K562 (cell line): ENCODE data around the gene ILK. TPM values are rescaled to one million over a fixed set of nuclear protein-coding genes. Genes with fewer than 3 reads are reported as not detected.

Experiments used
- CEBPG ChIP-seq, 3 experiments: fragments of 200-800 bp in 1 of 3; sonication (Bioruptor generic) in 1 of 3; sonication (generic) in 1 of 3; formaldehyde crosslinking in 1 of 3; IDR thresholded peaks in 2 of 3; conservative IDR thresholded peaks in 1 of 3; 2 replicates each; pipeline versions ENCODE4 v1.6.1 to v1.8.0; 2016 to 2022; ENCODE audit warnings: missing compliant biosample characterization in 2 of 3, missing genetic modification characterization in 2 of 3, mild to moderate bottlenecking in 1 of 3, missing genetic modification reagents in 1 of 3
- CTBP1 ChIP-seq: fragments of 450-650 bp; IDR thresholded peaks from 2 replicates; pipeline ENCODE4 v1.6.1; 2016; ENCODE audit warnings: borderline replicate concordance
- DNMT1 ChIP-seq: fragments of 450-650 bp; IDR thresholded peaks from 2 replicates; pipeline ENCODE4 v1.6.1; 2016; ENCODE audit warnings: antibody characterized with exemption, mild to moderate bottlenecking
- HOXB6 ChIP-seq: fragments of 250-450 bp; sonication (Bioruptor Pico); IDR thresholded peaks from 2 replicates; pipeline ENCODE4 v1.5.1; 2022; ENCODE audit warnings: mild to moderate bottlenecking, borderline replicate concordance
- MECOM ChIP-seq: fragments of 250-450 bp; sonication (Bioruptor Pico); IDR thresholded peaks from 2 replicates; pipeline ENCODE4 v1.8.0; 2022; ENCODE audit warnings: inconsistent platforms
- MYC ChIP-seq, 2 experiments: fragments of 250-450 bp in 1 of 2; sonication (Bioruptor Pico) in 1 of 2; IDR thresholded peaks; 2 replicates each; pipeline versions ENCODE4 v1.5.1 to v1.6.1; 2012 to 2021; ENCODE audit warnings: low read depth in 2 of 2, borderline replicate concordance in 1 of 2, improper control_type of control experiment in 1 of 2, low read length in 1 of 2, mild to moderate bottlenecking in 1 of 2, moderate library complexity in 1 of 2
- NEUROD1 ChIP-seq: fragments of 150-350 bp; IDR thresholded peaks from 2 replicates; pipeline ENCODE4 v1.6.1; 2014; ENCODE audit warnings: borderline replicate concordance, low read length, low read depth; ENCODE audit not compliant: partially characterized antibody
- SNRNP70 ChIP-seq: fragments of 200-400 bp; formaldehyde crosslinking; optimal IDR thresholded peaks from 2 replicates; pipeline ENCODE3; 2017; ENCODE audit warnings: low read depth, low read length
- ZNF23 ChIP-seq: fragments of 250-450 bp; sonication (Bioruptor Pico); IDR thresholded peaks from 2 replicates; pipeline ENCODE4 v1.4.0; 2020; ENCODE audit warnings: mild to moderate bottlenecking
- polyA plus RNA-seq, 8 experiments: library from polyadenylated mRNA; depleted of rRNA in 4 of 8; stranded (reverse) in 5 of 8; unstranded in 3 of 8; fragments of >200 nt; fragmentation: Nextera tagmentation in 2 of 8; fragmentation: Illumina TruSeq in 1 of 8; extraction: Ambion mirVana in 2 of 8; extraction: Trizol in 1 of 8; gene quantifications; 2 replicates each; pipeline versions ENCODE4 v1.2.1 to v1.2.3, GENCODE V29; 2011 to 2014; ENCODE audit warnings: inconsistent platforms in 1 of 8, missing spikeins in 1 of 8
- total RNA-seq, 7 experiments: library from RNA; depleted of rRNA in 6 of 7; stranded (reverse); fragments of >200 nt in 6 of 7; fragmentation: Illumina TruSeq in 2 of 7; extraction: Trizol in 2 of 7; gene quantifications; 2 replicates each; pipeline versions ENCODE4 v1.2.1 to v1.2.3, GENCODE V29; 2011 to 2021; ENCODE audit warnings: low replicate concordance in 1 of 7
- TF ChIP-seq, protein P1 (sequence below): fragments of 450-650 bp; IDR thresholded peaks from 2 replicates; pipeline ENCODE4 v1.6.1; 2016; ENCODE audit warnings: low read depth
- TF ChIP-seq, protein P2 (sequence below): fragments of 250-450 bp; sonication (Bioruptor Pico); IDR thresholded peaks from 2 replicates; pipeline ENCODE4 v1.8.0; 2022; ENCODE audit warnings: inconsistent platforms, mild to moderate bottlenecking, moderate library complexity, borderline replicate concordance
- TF ChIP-seq, protein P3 (sequence below): sonication (generic); formaldehyde crosslinking; IDR thresholded peaks from 2 replicates; pipeline ENCODE4 v1.5.0; 2020; ENCODE audit warnings: missing genetic modification reagents

Gene ILK
- total and polyA plus RNA-seq, 9 of the 15 experiments (the other 6 are each of a cell fraction or from before 2014, with no cell fraction given): 43.3 to 95.9 (median 58.9) TPM

DNA sequence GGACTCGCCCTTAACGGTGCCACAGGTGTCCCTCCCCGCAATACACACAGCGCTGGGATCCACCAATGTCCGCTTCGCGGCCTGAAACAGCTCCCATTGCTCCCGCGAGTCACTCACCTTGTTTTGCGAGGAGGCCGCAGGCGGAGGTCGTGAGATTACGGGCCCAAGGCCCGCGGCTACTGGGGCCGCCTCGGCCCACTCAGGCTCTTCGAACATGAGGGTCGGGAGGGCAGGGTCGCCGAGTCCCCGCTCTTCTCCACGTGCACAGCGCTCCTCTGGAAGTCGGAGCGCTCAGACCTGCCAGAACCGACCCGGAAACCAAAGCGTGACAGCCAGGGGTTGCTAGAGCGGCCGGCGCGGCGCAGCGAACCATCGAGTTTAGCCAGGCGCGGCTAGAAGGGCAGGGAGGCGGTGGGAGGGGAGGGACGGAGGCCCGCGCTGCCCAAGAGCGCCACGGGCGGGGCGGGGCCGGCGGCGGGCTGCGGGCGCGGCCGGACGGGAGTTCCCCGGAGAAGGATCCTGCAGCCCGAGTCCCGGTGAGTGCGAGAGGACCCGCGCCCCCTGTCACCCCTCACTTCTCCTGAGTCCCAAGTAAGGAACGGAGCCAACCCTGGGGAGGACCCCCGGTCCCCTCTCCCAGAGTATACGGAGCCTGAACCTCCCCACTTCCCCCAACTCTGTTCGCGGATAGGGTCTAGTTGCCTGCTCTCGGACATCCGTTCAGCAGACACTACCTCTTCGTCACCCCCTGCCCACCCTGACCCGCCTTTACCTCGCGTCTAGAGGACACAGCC is at the start of gene ILK, which contains the start of gene RRP8 (continued):
- peak; percentile 86 for TF ChIP-seq NEUROD1
- TF ChIP-seq CTBP1: peak; percentile 78
- TF ChIP-seq SNRNP70: no peak
- TF ChIP-seq MECOM (CRISPR knock-in tag): no peak
- TF ChIP-seq, protein P1, sequence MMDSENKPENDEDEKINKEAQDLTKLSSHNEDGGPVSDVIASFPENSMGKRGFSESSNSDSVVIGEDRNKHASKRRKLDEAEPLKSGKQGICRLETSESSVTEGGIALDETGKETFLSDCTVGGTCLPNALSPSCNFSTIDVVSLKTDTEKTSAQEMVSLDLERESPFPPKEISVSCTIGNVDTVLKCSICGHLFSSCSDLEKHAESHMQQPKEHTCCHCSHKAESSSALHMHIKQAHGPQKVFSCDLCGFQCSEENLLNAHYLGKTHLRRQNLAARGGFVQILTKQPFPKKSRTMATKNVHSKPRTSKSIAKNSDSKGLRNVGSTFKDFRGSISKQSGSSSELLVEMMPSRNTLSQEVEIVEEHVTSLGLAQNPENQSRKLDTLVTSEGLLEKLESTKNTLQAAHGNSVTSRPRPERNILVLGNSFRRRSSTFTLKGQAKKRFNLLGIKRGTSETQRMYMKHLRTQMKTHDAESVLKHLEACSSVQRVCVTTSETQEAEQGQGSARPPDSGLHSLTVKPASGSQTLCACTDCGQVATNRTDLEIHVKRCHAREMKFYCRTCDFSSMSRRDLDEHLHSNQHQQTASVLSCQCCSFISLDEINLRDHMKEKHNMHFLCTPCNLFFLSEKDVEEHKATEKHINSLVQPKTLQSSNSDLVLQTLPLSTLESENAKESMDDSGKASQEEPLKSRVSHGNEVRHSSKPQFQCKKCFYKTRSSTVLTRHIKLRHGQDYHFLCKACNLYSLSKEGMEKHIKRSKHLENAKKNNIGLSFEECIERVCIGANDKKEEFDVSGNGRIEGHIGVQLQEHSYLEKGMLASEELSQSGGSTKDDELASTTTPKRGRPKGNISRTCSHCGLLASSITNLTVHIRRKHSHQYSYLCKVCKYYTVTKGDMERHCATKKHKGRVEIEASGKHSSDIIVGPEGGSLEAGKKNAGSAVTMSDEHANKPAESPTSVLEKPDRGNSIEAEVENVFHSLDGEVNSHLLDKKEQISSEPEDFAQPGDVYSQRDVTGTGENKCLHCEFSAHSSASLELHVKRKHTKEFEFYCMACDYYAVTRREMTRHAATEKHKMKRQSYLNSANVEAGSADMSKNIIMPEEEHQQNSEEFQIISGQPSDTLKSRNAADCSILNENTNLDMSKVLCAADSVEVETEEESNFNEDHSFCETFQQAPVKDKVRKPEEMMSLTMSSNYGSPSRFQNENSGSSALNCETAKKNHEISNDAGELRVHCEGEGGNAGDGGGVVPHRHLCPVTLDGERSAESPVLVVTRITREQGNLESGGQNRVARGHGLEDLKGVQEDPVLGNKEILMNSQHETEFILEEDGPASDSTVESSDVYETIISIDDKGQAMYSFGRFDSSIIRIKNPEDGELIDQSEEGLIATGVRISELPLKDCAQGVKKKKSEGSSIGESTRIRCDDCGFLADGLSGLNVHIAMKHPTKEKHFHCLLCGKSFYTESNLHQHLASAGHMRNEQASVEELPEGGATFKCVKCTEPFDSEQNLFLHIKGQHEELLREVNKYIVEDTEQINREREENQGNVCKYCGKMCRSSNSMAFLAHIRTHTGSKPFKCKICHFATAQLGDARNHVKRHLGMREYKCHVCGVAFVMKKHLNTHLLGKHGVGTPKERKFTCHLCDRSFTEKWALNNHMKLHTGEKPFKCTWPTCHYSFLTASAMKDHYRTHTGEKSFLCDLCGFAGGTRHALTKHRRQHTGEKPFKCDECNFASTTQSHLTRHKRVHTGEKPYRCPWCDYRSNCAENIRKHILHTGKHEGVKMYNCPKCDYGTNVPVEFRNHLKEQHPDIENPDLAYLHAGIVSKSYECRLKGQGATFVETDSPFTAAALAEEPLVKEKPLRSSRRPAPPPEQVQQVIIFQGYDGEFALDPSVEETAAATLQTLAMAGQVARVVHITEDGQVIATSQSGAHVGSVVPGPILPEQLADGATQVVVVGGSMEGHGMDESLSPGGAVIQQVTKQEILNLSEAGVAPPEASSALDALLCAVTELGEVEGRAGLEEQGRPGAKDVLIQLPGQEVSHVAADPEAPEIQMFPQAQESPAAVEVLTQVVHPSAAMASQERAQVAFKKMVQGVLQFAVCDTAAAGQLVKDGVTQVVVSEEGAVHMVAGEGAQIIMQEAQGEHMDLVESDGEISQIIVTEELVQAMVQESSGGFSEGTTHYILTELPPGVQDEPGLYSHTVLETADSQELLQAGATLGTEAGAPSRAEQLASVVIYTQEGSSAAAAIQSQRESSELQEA: peak; percentile 90
- TF ChIP-seq DNMT1: no peak
- peak; percentile 94 for TF ChIP-seq MYC (IDR thresholded peaks at IDR 0.05; ENCODE audit: low read depth, low read length)
- peak; percentile 85 for TF ChIP-seq MYC (CRISPR knock-in tag; IDR thresholded peaks at IDR 0.05; ENCODE audit: borderline replicate concordance, low read depth)
- TF ChIP-seq CEBPG (CRISPR knock-in tag; IDR thresholded peaks at IDR 0.05): no peak
- no peak for TF ChIP-seq CEBPG (tag; conservative IDR thresholded peaks at IDR 0.05 in 1 of 2, IDR thresholded peaks at IDR 0.05 in 1 of 2)
- no peak for TF ChIP-seq ZNF23 (CRISPR knock-in tag)
- TF ChIP-seq HOXB6 (CRISPR knock-in tag): no peak
- TF ChIP-seq, protein P2, sequence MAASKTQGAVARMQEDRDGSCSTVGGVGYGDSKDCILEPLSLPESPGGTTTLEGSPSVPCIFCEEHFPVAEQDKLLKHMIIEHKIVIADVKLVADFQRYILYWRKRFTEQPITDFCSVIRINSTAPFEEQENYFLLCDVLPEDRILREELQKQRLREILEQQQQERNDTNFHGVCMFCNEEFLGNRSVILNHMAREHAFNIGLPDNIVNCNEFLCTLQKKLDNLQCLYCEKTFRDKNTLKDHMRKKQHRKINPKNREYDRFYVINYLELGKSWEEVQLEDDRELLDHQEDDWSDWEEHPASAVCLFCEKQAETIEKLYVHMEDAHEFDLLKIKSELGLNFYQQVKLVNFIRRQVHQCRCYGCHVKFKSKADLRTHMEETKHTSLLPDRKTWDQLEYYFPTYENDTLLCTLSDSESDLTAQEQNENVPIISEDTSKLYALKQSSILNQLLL (CRISPR knock-in tag): no peak
- TF ChIP-seq, protein P3, sequence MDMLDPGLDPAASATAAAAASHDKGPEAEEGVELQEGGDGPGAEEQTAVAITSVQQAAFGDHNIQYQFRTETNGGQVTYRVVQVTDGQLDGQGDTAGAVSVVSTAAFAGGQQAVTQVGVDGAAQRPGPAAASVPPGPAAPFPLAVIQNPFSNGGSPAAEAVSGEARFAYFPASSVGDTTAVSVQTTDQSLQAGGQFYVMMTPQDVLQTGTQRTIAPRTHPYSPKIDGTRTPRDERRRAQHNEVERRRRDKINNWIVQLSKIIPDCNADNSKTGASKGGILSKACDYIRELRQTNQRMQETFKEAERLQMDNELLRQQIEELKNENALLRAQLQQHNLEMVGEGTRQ (CRISPR knock-in tag): no peak; the same call in 1 of the 2 replicates
